Sigmoid colon (tissue), 7 donors: ENCODE results near the gene TMED1. TPM values are rescaled to one million over a fixed set of nuclear protein-coding genes. Genes with fewer than 3 reads are reported as not detected.

ENCODE experiments used
- DNase-seq: peaks from one replicate; pipeline ENCODE4 v3.0.0-alpha.2; 2019
- H3K27ac ChIP-seq, 4 donors: fragments of 200-600 bp; sonication (generic); one replicate each; pipeline ENCODE4 v1.5.1; 2016 to 2019; ENCODE audit warnings: mild to moderate bottlenecking in 1 of 4
- H3K27me3 ChIP-seq, 3 donors: fragments of 200-600 bp; sonication (generic); one replicate each; pipeline ENCODE4 v1.5.1; 2019; ENCODE audit warnings: mild to moderate bottlenecking in 1 of 3
- H3K36me3 ChIP-seq, 4 donors: fragments of 200-600 bp; sonication (generic); one replicate each; pipeline ENCODE4 v1.5.1; 2016 to 2019
- H3K4me1 ChIP-seq, 4 donors: fragments of 200-600 bp; sonication (generic); one replicate each; pipeline ENCODE4 v1.5.1; 2017 to 2019
- H3K4me3 ChIP-seq, 4 donors: fragments of 200-600 bp; sonication (generic); one replicate each; pipeline ENCODE4 v1.5.1; 2017 to 2019; ENCODE audit warnings: mild to moderate bottlenecking in 2 of 4, moderate library complexity in 1 of 4
- H3K9me3 ChIP-seq, 4 donors: fragments of 200-600 bp in 3 of 4; sonication (generic) in 3 of 4; one replicate each; pipeline versions ENCODE4 v1.5.1 to v1.6.1; 2013 to 2019
- CTCF ChIP-seq, 4 experiments: fragments of 450-650 bp in 3 of 4; fragments of 200-600 bp in 1 of 4; IDR thresholded peaks; one replicate each; pipeline ENCODE4 v1.5.1; 2016 to 2019; ENCODE audit warnings: antibody characterized with exemption in 4 of 4, mild to moderate bottlenecking in 3 of 4, moderate library complexity in 2 of 4
- EP300 ChIP-seq, 4 donors: sonication (generic); formaldehyde crosslinking; IDR thresholded peaks; one replicate each; pipeline ENCODE4 v1.6.1; 2017; ENCODE audit warnings: antibody characterized with exemption in 4 of 4
- POLR2A ChIP-seq, 2 donors: fragments of 450-650 bp; IDR thresholded peaks; one replicate each; pipeline ENCODE4 v1.6.1; 2016; ENCODE audit warnings: antibody characterized with exemption in 2 of 2, mild to moderate bottlenecking in 2 of 2, moderate library complexity in 2 of 2
- POLR2AphosphoS5 ChIP-seq, 4 donors: sonication (generic); formaldehyde crosslinking; IDR thresholded peaks; one replicate each; pipeline ENCODE4 v1.6.1; 2017; ENCODE audit warnings: antibody characterized with exemption in 4 of 4
- WGBS, 2 donors: extraction: QIAGEN DNeasy Blood & Tissue Kit; methylation state at CpG; one replicate each; pipeline ENCODE4 v1.1.7; 2013; 5-methylcytosine and 5-hydroxymethylcytosine counted together
- intact Hi-C: fragments of 100-400 bp; cut with DNase I; formaldehyde crosslinking; loops from one replicate; pipeline ENCODE4 v1.15.1; 2023
- polyA plus RNA-seq, 3 donors: library from polyadenylated mRNA; stranded (reverse); fragments of 200-250 nt; gene quantifications; one replicate each; pipeline ENCODE4 v1.2.3, GENCODE V29; 2013
- total RNA-seq, 4 donors: library from RNA; depleted of rRNA; stranded (reverse); fragments of >200 nt; gene quantifications; one replicate each; pipeline ENCODE4 v1.1.0, GENCODE V29; 2016
- donor health status: healthy with polysubstance abuse.
- donor health status: Bipolar disorder and iron deficiency.
- donor health status: healthy.

TMED1 gene
- total and polyA plus RNA-seq, 7 donors, result 10.8 to 35.3 (median 21.8) TPM

- WGBS, 2 donors, result 82 to 85% methylated on average over 28 of the region's 28 CpGs
- Histone ChIP-seq H3K4me3 (no peak overlapping the region), H3K4me1 (peaks cover 0 to 11% (median 6%) of the 10 kb centered on the region in 4 donors), H3K36me3 (peaks cover 0 to 67% (median 24%) of the 10 kb centered on the region in 4 donors), H3K27me3 (no peaks in the 10 kb centered on the region), H3K9me3 (peaks cover 0 to 4% (median 0%) of the 10 kb centered on the region in 4 donors), H3K27ac (no peak overlapping the region)
- no peak for DNase-seq
- intact Hi-C loops, result loop anchor here (10.0 kb wide), 1 partner anchor 117 kb away; the partner anchor contains the start of gene DNM2
- TF ChIP-seq POLR2A (IDR thresholded peaks at IDR 0.05) (no peak), CTCF (IDR thresholded peaks at IDR 0.05) (no peak), POLR2AphosphoS5 (IDR thresholded peaks at IDR 0.05) (no peak), EP300 (IDR thresholded peaks at IDR 0.05) (no peak)
Observed at GRCh38 chr19:10831987-10832938, 3.7 kb downstream of the TMED1 start.

GRCh38 chr19:10830931-10831779 is 4.9 kb downstream of the TMED1 start:
- Histone ChIP-seq H3K9me3 (no peaks in the 10 kb centered on the region), H3K27ac (no peak overlapping the region), H3K4me3 (no peak overlapping the region), H3K27me3 (no peaks in the 10 kb centered on the region), H3K4me1 (peaks cover 0 to 6% (median 0%) of the 10 kb centered on the region in 4 donors), H3K36me3 (peaks cover 7 to 78% (median 29%) of the 10 kb centered on the region in 4 donors)
- TF ChIP-seq CTCF (IDR thresholded peaks at IDR 0.05) (no peak), POLR2AphosphoS5 (IDR thresholded peaks at IDR 0.05) (no peak), EP300 (IDR thresholded peaks at IDR 0.05) (no peak), POLR2A (IDR thresholded peaks at IDR 0.05) (no peak)
- whole genome bisulfite sequencing, 2 donors, result 87 to 91% methylated on average over 33 of the region's 33 CpGs
- intact Hi-C loops, result loop anchor here (10.0 kb wide), 1 partner anchor 116 kb away; the partner anchor contains the start of gene DNM2
- no peak for DNase-seq

- H3K9me3 ChIP-seq, result no peaks in the 10 kb centered on the region
- H3K27me3 ChIP-seq, result no peaks in the 10 kb centered on the region
- TF ChIP-seq POLR2AphosphoS5 (IDR thresholded peaks at IDR 0.05), result no peak
- no peak for TF ChIP-seq EP300 (IDR thresholded peaks at IDR 0.05)
- no peak for TF ChIP-seq CTCF (IDR thresholded peaks at IDR 0.05)
- no peak for TF ChIP-seq POLR2A (IDR thresholded peaks at IDR 0.05)
- H3K4me1 ChIP-seq, result peaks cover 0 to 4% (median 0%) of the 10 kb centered on the region in 4 donors
- intact Hi-C loops, result loop anchor here (10.0 kb wide), 1 partner anchor 116 kb away; the partner anchor contains the start of gene DNM2
- H3K27ac ChIP-seq, result no peak overlapping the region
- peaks cover 7 to 86% (median 37%) of the 10 kb centered on the region in 4 donors for H3K36me3 ChIP-seq
- no peak for DNase-seq
- WGBS, 2 donors, result 87 to 90% methylated on average over 7 of the region's 7 CpGs
- H3K4me3 ChIP-seq, result no peak overlapping the region
Observed at GRCh38 chr19:10830370-10830769, 5.6 kb downstream of the TMED1 start.

- TF ChIP-seq POLR2A (IDR thresholded peaks at IDR 0.05), result no peak
- TF ChIP-seq POLR2AphosphoS5 (IDR thresholded peaks at IDR 0.05), result no peak
- TF ChIP-seq EP300 (IDR thresholded peaks at IDR 0.05), result no peak
- TF ChIP-seq CTCF (IDR thresholded peaks at IDR 0.05), result no peak
- DNase-seq, result no peak
- Histone ChIP-seq H3K4me1 (no peaks in the 10 kb centered on the region), H3K27me3 (no peaks in the 10 kb centered on the region), H3K36me3 (peaks cover 9 to 90% (median 41%) of the 10 kb centered on the region in 4 donors), H3K27ac (no peak overlapping the region), H3K4me3 (no peak overlapping the region), H3K9me3 (no peaks in the 10 kb centered on the region)
- intact Hi-C loops, result loop anchor here (10.0 kb wide), 1 partner anchor 115 kb away; the partner anchor contains the start of gene DNM2
- WGBS, 2 donors, result 91 to 94% methylated on average over 16 of the region's 16 CpGs
Observed at GRCh38 chr19:10829967-10830366, 6.0 kb downstream of the TMED1 start.
